K562 (cell line): Measurements from ENCODE around the gene NAPB. TPM values are rescaled to one million over a fixed set of nuclear protein-coding genes. Genes with fewer than 3 reads are reported as not detected.

ENCODE experiments used
- ATAC-seq: fragments of 200-7000 bp; cut with Tn5 transposase; 3 replicates; pipeline ENCODE4 v1.9.1; 2020; ENCODE audit warnings: moderate library complexity
- BruUV-seq: library from RNA; stranded (reverse); fragments of 400-500 nt; replicated peaks from 2 replicates; lab custom pipeline; 2021; lab: Mats Ljungman, UMichigan
- CTCF ChIA-PET: fragments of 300-600 bp; formaldehyde crosslinking; extraction: SDS; loops from one replicate; lab custom pipeline; 2021; ENCODE audit warnings: low intra/inter-chr PET ratio; lab: Yijun Ruan, JAX
- POLR2A ChIA-PET: fragments of 300-600, 350-650 bp; sonication (Branson Sonifier 250); formaldehyde crosslinking; extraction: SDS; loops from one replicate; lab custom pipeline; 2021; ENCODE audit warnings: antibody characterized with exemption, inconsistent platforms; lab: Yijun Ruan, JAX
- DNase-seq, 4 experiments: peaks; one replicate each; pipeline versions ENCODE4 v3.0.0 to v3.0.0-alpha.2; 2011 to 2018; ENCODE audit warnings: low spot score in 3 of 4, mixed read lengths in 3 of 4; ENCODE audit errors: extremely low read depth in 1 of 4
- FAIRE-seq: peaks from 2 replicates; lab custom pipeline; 2011; peaks lifted over from hg19 to GRCh38; lab: Jason Lieb, UNC
- H2AFZ ChIP-seq: 2 replicates; pipeline ENCODE4 v1.6.0; 2011; ENCODE audit warnings: low read depth, low read length, control low read depth, inconsistent platforms
- H3K27ac ChIP-seq: fragments of 200-600 bp; 3 replicates; pipeline ENCODE4 v1.8.0; 2011; ENCODE audit warnings: low read depth, mild to moderate bottlenecking, control low read depth, inconsistent platforms, low read length, moderate library complexity, mixed read lengths; ENCODE audit errors: extremely low read depth
- H3K27me3 ChIP-seq, 2 experiments: fragments of 300-600 bp in 1 of 2; 2 replicates in 1 of 2; 3 replicates in 1 of 2; pipeline versions ENCODE4 v1.6.0 to v1.8.0; 2011; ENCODE audit warnings: inconsistent platforms in 2 of 2, low read length in 2 of 2, mild to moderate bottlenecking in 1 of 2, mixed read lengths in 1 of 2, moderate library complexity in 1 of 2; ENCODE audit not compliant: control insufficient read depth in 2 of 2, insufficient read depth in 2 of 2
- H3K36me3 ChIP-seq: fragments of 300-600 bp; 3 replicates; pipeline ENCODE4 v1.8.0; 2011; ENCODE audit warnings: mild to moderate bottlenecking, low read length, inconsistent platforms; ENCODE audit not compliant: control insufficient read depth, insufficient read depth
- H3K4me1 ChIP-seq, 2 experiments: fragments of 200-600 bp in 1 of 2; replicated peaks in 1 of 2; 2 replicates in 1 of 2; 3 replicates in 1 of 2; pipeline versions ENCODE4 v1.5.1 to v1.8.0; 2011; ENCODE audit warnings: inconsistent platforms in 2 of 2, low read length in 2 of 2, mild to moderate bottlenecking in 1 of 2, mixed read lengths in 1 of 2, moderate library complexity in 1 of 2; ENCODE audit not compliant: control insufficient read depth in 2 of 2, insufficient read depth in 2 of 2
- H3K4me2 ChIP-seq: 2 replicates; pipeline ENCODE4 v1.6.1; 2011; ENCODE audit warnings: low read length, control low read depth, inconsistent platforms, mixed read lengths; ENCODE audit not compliant: insufficient read depth
- H3K4me3 ChIP-seq: fragments of 200-600 bp; sonication (generic), shearing (Covaris generic); 2 replicates; pipeline ENCODE4 v1.5.1; 2016; ENCODE audit warnings: control low read depth, inconsistent platforms
- H3K79me2 ChIP-seq: fragments of 200-600 bp; 3 replicates; pipeline ENCODE4 v1.8.0; 2011; ENCODE audit warnings: low read length, inconsistent platforms; ENCODE audit not compliant: control insufficient read depth, insufficient read depth
- H3K9ac ChIP-seq, 2 experiments: 2 replicates each; pipeline versions ENCODE4 v1.6.0 to v1.6.1; 2011; ENCODE audit warnings: low read depth in 2 of 2, low read length in 2 of 2, control low read depth in 1 of 2, inconsistent platforms in 1 of 2, mild to moderate bottlenecking in 1 of 2, mixed read lengths in 1 of 2; ENCODE audit not compliant: insufficient read depth in 1 of 2
- H3K9me1 ChIP-seq: one replicate; pipeline ENCODE4 v1.6.0; 2011; ENCODE audit warnings: inconsistent platforms, mild to moderate bottlenecking, low read length, moderate library complexity; ENCODE audit not compliant: control insufficient read depth, insufficient read depth
- H3K9me3 ChIP-seq: replicated peaks from 2 replicates; pipeline ENCODE4 v1.5.1; 2011; ENCODE audit warnings: low read depth, low read length, inconsistent platforms; ENCODE audit not compliant: control insufficient read depth, insufficient read depth
- H4K20me1 ChIP-seq: replicated peaks from 2 replicates; pipeline ENCODE4 v1.6.1; 2011; ENCODE audit warnings: low read length, inconsistent platforms, mixed read lengths; ENCODE audit not compliant: control insufficient read depth, insufficient read depth
- C11orf30 ChIP-seq: fragments of 450-650 bp; IDR thresholded peaks from 2 replicates; pipeline ENCODE4 v1.6.1; 2016; ENCODE audit warnings: low read depth, mild to moderate bottlenecking
- CREB3 ChIP-seq: fragments of 450-650 bp; conservative IDR thresholded peaks from 2 replicates; pipeline ENCODE4 v1.6.1; 2016; ENCODE audit warnings: missing genetic modification characterization, low read depth, mild to moderate bottlenecking, missing compliant biosample characterization, moderate library complexity
- E2F3 ChIP-seq: fragments of 250-450 bp; sonication (Bioruptor Pico); IDR thresholded peaks from 2 replicates; pipeline ENCODE4 v1.4.0; 2020; ENCODE audit warnings: mild to moderate bottlenecking
- FOXK1 ChIP-seq: sonication (generic); formaldehyde crosslinking; IDR thresholded peaks from 2 replicates; pipeline ENCODE4 v1.8.0; 2022; ENCODE audit warnings: missing genetic modification reagents, mild to moderate bottlenecking, borderline replicate concordance
- GTF2B ChIP-seq: IDR thresholded peaks from 2 replicates; pipeline ENCODE4 v1.6.1; 2011; ENCODE audit not compliant: insufficient read length; ENCODE audit errors: extremely low read depth
- KLF13 ChIP-seq: fragments of 450-650 bp; IDR thresholded peaks from 2 replicates; pipeline ENCODE4 v1.6.1; 2016; ENCODE audit warnings: missing genetic modification characterization, low read depth, mild to moderate bottlenecking, missing compliant biosample characterization, moderate library complexity, borderline replicate concordance
- MCM2 ChIP-seq: fragments of 450-650 bp; IDR thresholded peaks from 2 replicates; pipeline ENCODE4 v1.6.1; 2017; ENCODE audit warnings: low read depth, mild to moderate bottlenecking
- MCM5 ChIP-seq: fragments of 450-650 bp; IDR thresholded peaks from 2 replicates; pipeline ENCODE4 v1.6.1; 2016; ENCODE audit warnings: low read depth
- TOE1 ChIP-seq, 2 experiments: fragments of 450-650 bp in 1 of 2; sonication (generic) in 1 of 2; formaldehyde crosslinking in 1 of 2; IDR thresholded peaks; 2 replicates each; pipeline versions ENCODE4 v1.7.1 to v1.8.0; 2016 to 2022; ENCODE audit warnings: borderline replicate concordance in 2 of 2, mild to moderate bottlenecking in 2 of 2, antibody characterized with exemption in 1 of 2, inconsistent platforms in 1 of 2, low read depth in 1 of 2, missing genetic modification reagents in 1 of 2, moderate library complexity in 1 of 2
- WGBS: fragments of 100-300 bp; shearing (Covaris generic); methylation state at CpG from one replicate; pipeline ENCODE4 v1.1.6; 2016; ENCODE audit warnings: low coverage, mixed read lengths; ENCODE audit not compliant: insufficient coverage; ENCODE audit errors: missing lambda C conversion rate; 5-methylcytosine and 5-hydroxymethylcytosine counted together
- in situ Hi-C: fragments of 300-500 bp; cut with MboI; formaldehyde crosslinking; loops from 4 replicates; pipeline ENCODE4 v1.15.0; 2018; ENCODE audit warnings: inconsistent platforms, mixed read lengths
- intact Hi-C: fragments of 100-400 bp; cut with micrococcal nuclease; formaldehyde crosslinking; loops from 2 replicates; pipeline ENCODE4 v1.14.2; 2022
- polyA plus RNA-seq, 8 experiments: library from polyadenylated mRNA; depleted of rRNA in 4 of 8; stranded (reverse) in 5 of 8; unstranded in 3 of 8; fragments of >200 nt; fragmentation: Nextera tagmentation in 2 of 8; fragmentation: Illumina TruSeq in 1 of 8; extraction: Ambion mirVana in 2 of 8; extraction: Trizol in 1 of 8; gene quantifications; 2 replicates each; pipeline versions ENCODE4 v1.2.1 to v1.2.3, GENCODE V29; 2011 to 2014; ENCODE audit warnings: inconsistent platforms in 1 of 8, missing spikeins in 1 of 8
- total RNA-seq, 7 experiments: library from RNA; depleted of rRNA in 6 of 7; stranded (reverse); fragments of >200 nt in 6 of 7; fragmentation: Illumina TruSeq in 2 of 7; extraction: Trizol in 2 of 7; gene quantifications; 2 replicates each; pipeline versions ENCODE4 v1.2.1 to v1.2.3, GENCODE V29; 2011 to 2021; ENCODE audit warnings: low replicate concordance in 1 of 7
- TF ChIP-seq, protein P1 (sequence below): fragments of 450-650 bp; IDR thresholded peaks from 2 replicates; pipeline ENCODE4 v1.6.1; 2016; ENCODE audit warnings: low read depth

NAPB gene
- total and polyA plus RNA-seq, 9 of the 15 experiments (the other 6 are each of a cell fraction or from before 2014, with no cell fraction given) = 1.4 to 7.7 (median 5.2) TPM

- CTCF ChIA-PET = no interaction called here
- TF ChIP-seq GTF2B (no peak), MCM5 (no peak), MCM2 (no peak), E2F3 (no peak), TOE1 (IDR thresholded peaks at IDR 0.05; ENCODE audit: borderline replicate concordance) (no peak), TOE1 (CRISPR knock-in tag; IDR thresholded peaks at IDR 0.05; ENCODE audit: borderline replicate concordance, low read depth) (no peak), KLF13 (no peak), CREB3 (tag) (no peak), FOXK1 (no peak), C11orf30 (peak; percentile 73)
- TF ChIP-seq, protein P1, sequence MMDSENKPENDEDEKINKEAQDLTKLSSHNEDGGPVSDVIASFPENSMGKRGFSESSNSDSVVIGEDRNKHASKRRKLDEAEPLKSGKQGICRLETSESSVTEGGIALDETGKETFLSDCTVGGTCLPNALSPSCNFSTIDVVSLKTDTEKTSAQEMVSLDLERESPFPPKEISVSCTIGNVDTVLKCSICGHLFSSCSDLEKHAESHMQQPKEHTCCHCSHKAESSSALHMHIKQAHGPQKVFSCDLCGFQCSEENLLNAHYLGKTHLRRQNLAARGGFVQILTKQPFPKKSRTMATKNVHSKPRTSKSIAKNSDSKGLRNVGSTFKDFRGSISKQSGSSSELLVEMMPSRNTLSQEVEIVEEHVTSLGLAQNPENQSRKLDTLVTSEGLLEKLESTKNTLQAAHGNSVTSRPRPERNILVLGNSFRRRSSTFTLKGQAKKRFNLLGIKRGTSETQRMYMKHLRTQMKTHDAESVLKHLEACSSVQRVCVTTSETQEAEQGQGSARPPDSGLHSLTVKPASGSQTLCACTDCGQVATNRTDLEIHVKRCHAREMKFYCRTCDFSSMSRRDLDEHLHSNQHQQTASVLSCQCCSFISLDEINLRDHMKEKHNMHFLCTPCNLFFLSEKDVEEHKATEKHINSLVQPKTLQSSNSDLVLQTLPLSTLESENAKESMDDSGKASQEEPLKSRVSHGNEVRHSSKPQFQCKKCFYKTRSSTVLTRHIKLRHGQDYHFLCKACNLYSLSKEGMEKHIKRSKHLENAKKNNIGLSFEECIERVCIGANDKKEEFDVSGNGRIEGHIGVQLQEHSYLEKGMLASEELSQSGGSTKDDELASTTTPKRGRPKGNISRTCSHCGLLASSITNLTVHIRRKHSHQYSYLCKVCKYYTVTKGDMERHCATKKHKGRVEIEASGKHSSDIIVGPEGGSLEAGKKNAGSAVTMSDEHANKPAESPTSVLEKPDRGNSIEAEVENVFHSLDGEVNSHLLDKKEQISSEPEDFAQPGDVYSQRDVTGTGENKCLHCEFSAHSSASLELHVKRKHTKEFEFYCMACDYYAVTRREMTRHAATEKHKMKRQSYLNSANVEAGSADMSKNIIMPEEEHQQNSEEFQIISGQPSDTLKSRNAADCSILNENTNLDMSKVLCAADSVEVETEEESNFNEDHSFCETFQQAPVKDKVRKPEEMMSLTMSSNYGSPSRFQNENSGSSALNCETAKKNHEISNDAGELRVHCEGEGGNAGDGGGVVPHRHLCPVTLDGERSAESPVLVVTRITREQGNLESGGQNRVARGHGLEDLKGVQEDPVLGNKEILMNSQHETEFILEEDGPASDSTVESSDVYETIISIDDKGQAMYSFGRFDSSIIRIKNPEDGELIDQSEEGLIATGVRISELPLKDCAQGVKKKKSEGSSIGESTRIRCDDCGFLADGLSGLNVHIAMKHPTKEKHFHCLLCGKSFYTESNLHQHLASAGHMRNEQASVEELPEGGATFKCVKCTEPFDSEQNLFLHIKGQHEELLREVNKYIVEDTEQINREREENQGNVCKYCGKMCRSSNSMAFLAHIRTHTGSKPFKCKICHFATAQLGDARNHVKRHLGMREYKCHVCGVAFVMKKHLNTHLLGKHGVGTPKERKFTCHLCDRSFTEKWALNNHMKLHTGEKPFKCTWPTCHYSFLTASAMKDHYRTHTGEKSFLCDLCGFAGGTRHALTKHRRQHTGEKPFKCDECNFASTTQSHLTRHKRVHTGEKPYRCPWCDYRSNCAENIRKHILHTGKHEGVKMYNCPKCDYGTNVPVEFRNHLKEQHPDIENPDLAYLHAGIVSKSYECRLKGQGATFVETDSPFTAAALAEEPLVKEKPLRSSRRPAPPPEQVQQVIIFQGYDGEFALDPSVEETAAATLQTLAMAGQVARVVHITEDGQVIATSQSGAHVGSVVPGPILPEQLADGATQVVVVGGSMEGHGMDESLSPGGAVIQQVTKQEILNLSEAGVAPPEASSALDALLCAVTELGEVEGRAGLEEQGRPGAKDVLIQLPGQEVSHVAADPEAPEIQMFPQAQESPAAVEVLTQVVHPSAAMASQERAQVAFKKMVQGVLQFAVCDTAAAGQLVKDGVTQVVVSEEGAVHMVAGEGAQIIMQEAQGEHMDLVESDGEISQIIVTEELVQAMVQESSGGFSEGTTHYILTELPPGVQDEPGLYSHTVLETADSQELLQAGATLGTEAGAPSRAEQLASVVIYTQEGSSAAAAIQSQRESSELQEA = no peak
Observed at GRCh38 chr20:23414526-23415188, 6.6 kb downstream of the NAPB start.

More at GRCh38 chr20:23414526-23415188, 6.6 kb downstream of the NAPB start:
- no TSS peak for BruUV-seq
- Histone ChIP-seq H3K36me3 (peaks cover 5% of the 10 kb centered on the region; the same call in 2 of the 3 replicates), H2AFZ (no peak overlapping the region), H3K27me3 (no peaks in the 10 kb centered on the region), H3K27ac (no peak overlapping the region), H3K9me3 (no peaks in the 10 kb centered on the region), H3K4me1 (peaks cover 0 to 13% of the 10 kb centered on the region in 2 experiments; a peak in 3 of 5 replicates), H3K79me2 (peaks cover 96% of the 10 kb centered on the region), H3K9me1 (no peaks in the 10 kb centered on the region), H4K20me1 (no peaks in the 10 kb centered on the region), H3K9ac (no peak overlapping the region), H3K4me2 (no peak overlapping the region), H3K4me3 (no peak overlapping the region)
- intact Hi-C loops = loop anchor here (5.0 kb wide), 1 partner anchor 52 kb away; the partner anchor contains the start of gene GZF1
- POLR2A ChIA-PET = no interaction called here
- in situ Hi-C loops = no loop called here
- DNase-seq (no peak), FAIRE-seq (no peak), ATAC-seq (no peak)
- 10% methylated on average over 1 of the region's 1 CpG for WGBS
